SU-DHL-6 (cell line): ENCODE measurements around the gene S100P.

Source experiments
- H2AFZ ChIP-seq: fragments of 200-600 bp; sonication (generic); 2 replicates; pipeline ENCODE4 v1.6.1; 2014; ENCODE audit warnings: low read depth, mild to moderate bottlenecking, moderate library complexity, mixed read lengths, antibody characterized with exemption, low read length; ENCODE audit not compliant: severe bottlenecking
- H3F3A ChIP-seq: fragments of 200-600 bp; shearing (Covaris generic); 2 replicates; pipeline ENCODE4 v1.6.0; 2016; ENCODE audit warnings: antibody characterized with exemption, mild to moderate bottlenecking; ENCODE audit not compliant: insufficient read depth
- H3K27ac ChIP-seq: fragments of 200-600 bp; sonication (generic); 2 replicates; pipeline ENCODE4 v1.5.1; 2016; ENCODE audit warnings: low read depth, mild to moderate bottlenecking, low read length, moderate library complexity, mixed read lengths
- H3K27me3 ChIP-seq: fragments of 200-600 bp; sonication (generic), shearing (Covaris generic); 2 replicates; pipeline ENCODE4 v1.6.0; 2014; ENCODE audit warnings: mild to moderate bottlenecking, low read length
- H3K36me3 ChIP-seq: fragments of 200-600 bp; sonication (generic); 2 replicates; pipeline ENCODE4 v1.6.1; 2014; ENCODE audit warnings: mild to moderate bottlenecking, low read length, mixed read lengths
- H3K4me2 ChIP-seq: fragments of 300-600, 200-600 bp; shearing (Covaris generic), sonication (generic); 2 replicates; pipeline ENCODE4 v1.6.0; 2014; ENCODE audit warnings: low read length, low read depth, mild to moderate bottlenecking; ENCODE audit not compliant: poor library complexity, severe bottlenecking
- H3K4me3 ChIP-seq: fragments of 200-600 bp; sonication (generic); 2 replicates; pipeline ENCODE4 v1.5.1; 2014; ENCODE audit warnings: antibody characterized with exemption, low read length, mild to moderate bottlenecking, mixed read lengths; ENCODE audit not compliant: insufficient read depth, poor library complexity, severe bottlenecking
- H3K79me2 ChIP-seq: fragments of 200-600 bp; sonication (generic); 2 replicates; pipeline ENCODE4 v1.6.1; 2014; ENCODE audit warnings: mild to moderate bottlenecking, low read length, moderate library complexity; ENCODE audit not compliant: insufficient read depth
- H3K9ac ChIP-seq: fragments of 200-600 bp; sonication (generic); 2 replicates; pipeline ENCODE4 v1.7.0; 2014; ENCODE audit warnings: mild to moderate bottlenecking, low read length
- H3K9me2 ChIP-seq: fragments of 200-600 bp; sonication (generic); replicated peaks from 2 replicates; pipeline ENCODE4 v1.6.1; 2014; ENCODE audit warnings: low read length; ENCODE audit not compliant: insufficient read depth
- H3K9me3 ChIP-seq: fragments of 200-600 bp; sonication (generic); 2 replicates; pipeline ENCODE4 v1.6.1; 2014; ENCODE audit warnings: low read length, mixed read lengths; ENCODE audit not compliant: insufficient read depth
- H4K20me1 ChIP-seq: fragments of 200-600 bp; sonication (generic); 2 replicates; pipeline ENCODE4 v1.6.1; 2014; ENCODE audit warnings: low read depth, mild to moderate bottlenecking, antibody characterized with exemption, low read length, moderate library complexity, mixed read lengths
- EZH2phosphoT487 ChIP-seq: fragments of 200-600 bp; sonication (generic), shearing (Covaris generic); conservative IDR thresholded peaks from 2 replicates; pipeline ENCODE4 v1.6.1; 2018; ENCODE audit warnings: mild to moderate bottlenecking, antibody characterized with exemption, low read length, moderate library complexity, mixed read lengths
- TF ChIP-seq, protein P1 (sequence below): fragments of 200-600 bp; sonication (generic); IDR thresholded peaks from one replicate; pipeline ENCODE4 v1.5.1; 2017; ENCODE audit warnings: antibody characterized with exemption, mild to moderate bottlenecking, low read length, moderate library complexity; ENCODE audit not compliant: insufficient read depth, poor library complexity, severe bottlenecking

The S100P gene

GRCh38 chr4:6688879-6689505 is 4.7 kb upstream of the S100P start:
- Histone ChIP-seq H3K4me2 (no peak overlapping the region), H3K27ac (no peak overlapping the region), H3K4me3 (no peak overlapping the region), H3F3A (no peaks in the 10 kb centered on the region), H3K9me2 (no peaks in the 10 kb centered on the region), H3K9ac (no peak overlapping the region), H3K36me3 (no peaks in the 10 kb centered on the region), H2AFZ (no peak overlapping the region), H3K27me3 (no peaks in the 10 kb centered on the region), H3K79me2 (no peaks in the 10 kb centered on the region), H3K9me3 (no peaks in the 10 kb centered on the region), H4K20me1 (no peaks in the 10 kb centered on the region)
- TF ChIP-seq EZH2phosphoT487: no peak
- TF ChIP-seq, protein P1, sequence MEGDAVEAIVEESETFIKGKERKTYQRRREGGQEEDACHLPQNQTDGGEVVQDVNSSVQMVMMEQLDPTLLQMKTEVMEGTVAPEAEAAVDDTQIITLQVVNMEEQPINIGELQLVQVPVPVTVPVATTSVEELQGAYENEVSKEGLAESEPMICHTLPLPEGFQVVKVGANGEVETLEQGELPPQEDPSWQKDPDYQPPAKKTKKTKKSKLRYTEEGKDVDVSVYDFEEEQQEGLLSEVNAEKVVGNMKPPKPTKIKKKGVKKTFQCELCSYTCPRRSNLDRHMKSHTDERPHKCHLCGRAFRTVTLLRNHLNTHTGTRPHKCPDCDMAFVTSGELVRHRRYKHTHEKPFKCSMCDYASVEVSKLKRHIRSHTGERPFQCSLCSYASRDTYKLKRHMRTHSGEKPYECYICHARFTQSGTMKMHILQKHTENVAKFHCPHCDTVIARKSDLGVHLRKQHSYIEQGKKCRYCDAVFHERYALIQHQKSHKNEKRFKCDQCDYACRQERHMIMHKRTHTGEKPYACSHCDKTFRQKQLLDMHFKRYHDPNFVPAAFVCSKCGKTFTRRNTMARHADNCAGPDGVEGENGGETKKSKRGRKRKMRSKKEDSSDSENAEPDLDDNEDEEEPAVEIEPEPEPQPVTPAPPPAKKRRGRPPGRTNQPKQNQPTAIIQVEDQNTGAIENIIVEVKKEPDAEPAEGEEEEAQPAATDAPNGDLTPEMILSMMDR: no peak

DNA sequence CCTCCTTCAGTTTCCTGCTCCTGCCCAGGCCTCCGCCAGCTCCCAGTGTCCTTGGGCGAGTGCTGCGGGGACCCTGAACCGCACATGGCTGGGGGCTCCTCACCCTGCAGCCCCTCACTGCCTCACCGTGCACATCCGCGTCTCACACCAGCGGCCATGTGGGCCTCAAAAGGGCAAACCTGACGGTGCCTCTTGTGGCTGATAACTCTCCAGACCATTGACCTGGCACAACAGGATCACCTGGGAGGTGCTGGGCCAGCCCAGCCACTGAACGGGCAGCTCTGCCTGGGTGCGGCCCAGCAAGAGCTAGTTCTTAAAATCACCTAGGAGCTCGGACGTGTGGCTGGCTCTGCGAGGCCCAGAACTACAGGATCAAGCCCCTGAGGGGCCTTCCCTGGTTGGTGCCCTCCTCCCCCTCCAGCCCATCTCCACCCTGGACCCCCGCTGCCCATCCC is 4.1 kb upstream of the S100P start:
- Histone ChIP-seq H3K27me3 (no peaks in the 10 kb centered on the region), H3K27ac (no peak overlapping the region), H3K9me3 (no peaks in the 10 kb centered on the region), H3K36me3 (no peaks in the 10 kb centered on the region), H3K4me2 (no peak overlapping the region), H3K9ac (no peak overlapping the region), H4K20me1 (no peaks in the 10 kb centered on the region), H2AFZ (no peak overlapping the region), H3K4me3 (no peak overlapping the region), H3K79me2 (no peaks in the 10 kb centered on the region), H3F3A (no peaks in the 10 kb centered on the region), H3K9me2 (no peaks in the 10 kb centered on the region)
- TF ChIP-seq, protein P1: no peak
- no peak for TF ChIP-seq EZH2phosphoT487

DNA sequence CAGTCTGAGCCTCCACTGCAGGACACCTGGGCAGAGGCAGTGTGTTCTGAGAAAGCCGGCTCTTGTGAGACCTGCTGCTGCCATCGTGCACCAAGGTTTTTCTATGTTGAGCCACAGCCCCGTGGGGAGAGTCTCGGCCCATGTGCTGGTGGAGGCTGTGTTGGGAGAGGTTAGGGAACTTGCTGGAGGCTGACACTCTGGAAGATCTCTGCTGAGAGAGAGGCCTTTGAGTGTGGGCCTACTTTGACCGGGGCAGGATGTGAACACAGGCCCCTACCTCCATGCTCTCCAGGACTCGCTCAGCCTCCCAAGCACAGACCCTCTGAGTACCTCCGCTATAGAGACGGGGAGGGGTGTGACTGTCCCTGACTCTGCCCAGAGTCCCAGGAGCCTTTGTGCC is 1.3 kb upstream of the S100P start:
- Histone ChIP-seq H4K20me1 (no peaks in the 10 kb centered on the region), H3K4me3 (no peak overlapping the region), H2AFZ (no peak overlapping the region), H3K79me2 (no peaks in the 10 kb centered on the region), H3K27me3 (no peaks in the 10 kb centered on the region), H3K9me2 (no peaks in the 10 kb centered on the region), H3K9me3 (no peaks in the 10 kb centered on the region), H3K27ac (no peak overlapping the region), H3F3A (no peaks in the 10 kb centered on the region), H3K4me2 (no peak overlapping the region), H3K9ac (no peak overlapping the region), H3K36me3 (no peaks in the 10 kb centered on the region)
- TF ChIP-seq, protein P1: no peak
- TF ChIP-seq EZH2phosphoT487: no peak
